Neural progenitor cell (in vitro differentiated cells): ENCODE data around the gene MSI2. TPM values are rescaled to one million over a fixed set of nuclear protein-coding genes. Genes with fewer than 3 reads are reported as not detected.

Experiments used
- DNase-seq: peaks from one replicate; pipeline ENCODE4 v3.0.0-alpha.2; 2016; ENCODE audit warnings: low spot score
- H2AFZ ChIP-seq: fragments of 200-600 bp; sonication (generic); replicated peaks from 2 replicates; pipeline ENCODE4 v1.6.1; 2016; ENCODE audit warnings: antibody characterized with exemption
- H3F3A ChIP-seq: fragments of 200-600 bp; sonication (generic); 2 replicates; pipeline ENCODE4 v1.6.1; 2016; ENCODE audit warnings: antibody characterized with exemption, low read depth
- H3K27ac ChIP-seq: fragments of 200-600 bp; sonication (generic); 2 replicates; pipeline ENCODE4 v1.5.1; 2016; ENCODE audit warnings: mild to moderate bottlenecking
- H3K27me3 ChIP-seq: fragments of 200-600 bp; sonication (generic); 2 replicates; pipeline ENCODE4 v1.6.1; 2016; ENCODE audit warnings: mild to moderate bottlenecking, moderate library complexity
- H3K36me3 ChIP-seq: fragments of 200-600 bp; sonication (generic); 2 replicates; pipeline ENCODE4 v1.5.1; 2016
- H3K4me1 ChIP-seq: fragments of 200-600 bp; sonication (generic); 2 replicates; pipeline ENCODE4 v1.6.1; 2016; ENCODE audit warnings: mixed run types
- H3K4me2 ChIP-seq: fragments of 200-600 bp; sonication (generic); 2 replicates; pipeline ENCODE4 v1.6.1; 2016
- H3K4me3 ChIP-seq: fragments of 200-600 bp; sonication (generic); 2 replicates; pipeline ENCODE4 v1.5.1; 2016
- H3K79me2 ChIP-seq: fragments of 200-600 bp; sonication (generic); 2 replicates; pipeline ENCODE4 v1.6.1; 2016; ENCODE audit warnings: low read depth
- H3K9ac ChIP-seq: fragments of 200-600 bp; sonication (generic); 2 replicates; pipeline ENCODE4 v1.6.1; 2016
- H3K9me3 ChIP-seq: fragments of 200-600 bp; sonication (generic); 2 replicates; pipeline ENCODE4 v1.5.1; 2016; ENCODE audit warnings: low read depth
- H4K20me1 ChIP-seq: fragments of 200-600 bp; sonication (generic); 2 replicates; pipeline ENCODE4 v1.6.1; 2016; ENCODE audit warnings: low read depth
- H3K27ac Mint-ChIP-seq: 3 replicates; pipeline ENCODE4 v1.8.0; 2021; ENCODE audit warnings: mixed read lengths
- H3K27me3 Mint-ChIP-seq: 2 replicates; pipeline ENCODE4 v1.8.0; 2022; ENCODE audit warnings: low read depth, mild to moderate bottlenecking, inconsistent platforms, moderate library complexity, mixed read lengths; ENCODE audit not compliant: insufficient read depth
- H3K36me3 Mint-ChIP-seq: 3 replicates; pipeline ENCODE4 v1.8.0; 2021; ENCODE audit warnings: mixed read lengths
- H3K4me1 Mint-ChIP-seq: 3 replicates; pipeline ENCODE4 v1.8.0; 2021; ENCODE audit warnings: mixed read lengths
- H3K4me3 Mint-ChIP-seq: 3 replicates; pipeline ENCODE4 v1.8.0; 2021; ENCODE audit warnings: mild to moderate bottlenecking, moderate library complexity, mixed read lengths
- H3K9me3 Mint-ChIP-seq: 3 replicates; pipeline ENCODE4 v1.8.0; 2020; ENCODE audit warnings: mixed read lengths
- EZH2 ChIP-seq: fragments of 200-600 bp; sonication (generic); IDR thresholded peaks from 2 replicates; pipeline ENCODE4 v1.6.1; 2017; ENCODE audit warnings: antibody characterized with exemption, mild to moderate bottlenecking, moderate library complexity
- EZH2phosphoT487 ChIP-seq: fragments of 200-600 bp; sonication (generic); IDR thresholded peaks from 2 replicates; pipeline ENCODE4 v1.6.1; 2017; ENCODE audit warnings: antibody characterized with exemption
- total RNA-seq: library from RNA; depleted of rRNA; stranded (reverse); fragments of >200 nt; gene quantifications from 2 replicates; pipeline ENCODE4 v1.2.3, GENCODE V29; 2015; ENCODE audit warnings: low replicate concordance
- TF ChIP-seq, protein P1 (sequence below): fragments of 200-600 bp; sonication (generic); IDR thresholded peaks from 2 replicates; pipeline ENCODE4 v1.5.1; 2017; ENCODE audit warnings: antibody characterized with exemption, mild to moderate bottlenecking

The MSI2 gene
- total RNA-seq, 1 donor from 2014 or later: 96.9 TPM

DNA sequence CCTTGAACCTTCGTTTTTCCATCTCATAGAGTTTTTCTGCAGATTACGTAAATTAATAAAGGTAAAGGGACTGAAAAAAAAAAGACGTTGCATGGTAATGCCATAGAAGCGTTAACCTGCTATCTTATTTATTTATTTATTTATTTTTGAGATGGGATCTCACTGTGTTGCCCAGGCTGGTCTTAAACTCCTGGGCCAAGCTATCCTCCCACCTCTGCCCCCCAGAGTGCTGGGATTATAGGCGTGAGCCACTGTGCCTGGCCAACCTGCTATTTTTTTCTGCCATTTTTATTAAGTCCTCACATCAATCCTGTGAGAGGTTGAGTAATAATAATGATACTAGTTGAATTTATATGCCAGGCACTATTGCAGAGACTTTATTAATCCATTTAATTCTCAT lies 7.9 kb downstream of the MSI2 start:
- Histone ChIP-seq H3K9ac (no peak overlapping the region), H4K20me1 (peaks cover 99% of the 10 kb centered on the region), H3K27ac (no peak overlapping the region), H3K4me1 (peaks cover 30% of the 10 kb centered on the region), H2AFZ (no peak overlapping the region), H3K9me3 (no peaks in the 10 kb centered on the region), H3K27me3 (no peaks in the 10 kb centered on the region), H3F3A (peaks cover 7% of the 10 kb centered on the region), H3K4me3 (no peak overlapping the region), H3K36me3 (peaks cover 31% of the 10 kb centered on the region), H3K4me2 (no peak overlapping the region), H3K79me2 (peaks cover 100% of the 10 kb centered on the region)
- no peak for DNase-seq
- Mint-ChIP-seq H3K36me3 (peaks cover 81% of the 10 kb centered on the region), H3K9me3 (no peaks in the 10 kb centered on the region), H3K27me3 (peaks cover 4% of the 10 kb centered on the region), H3K27ac (no peak overlapping the region), H3K4me3 (no peak overlapping the region), H3K4me1 (peaks cover 63% of the 10 kb centered on the region)
- TF ChIP-seq, protein P1, sequence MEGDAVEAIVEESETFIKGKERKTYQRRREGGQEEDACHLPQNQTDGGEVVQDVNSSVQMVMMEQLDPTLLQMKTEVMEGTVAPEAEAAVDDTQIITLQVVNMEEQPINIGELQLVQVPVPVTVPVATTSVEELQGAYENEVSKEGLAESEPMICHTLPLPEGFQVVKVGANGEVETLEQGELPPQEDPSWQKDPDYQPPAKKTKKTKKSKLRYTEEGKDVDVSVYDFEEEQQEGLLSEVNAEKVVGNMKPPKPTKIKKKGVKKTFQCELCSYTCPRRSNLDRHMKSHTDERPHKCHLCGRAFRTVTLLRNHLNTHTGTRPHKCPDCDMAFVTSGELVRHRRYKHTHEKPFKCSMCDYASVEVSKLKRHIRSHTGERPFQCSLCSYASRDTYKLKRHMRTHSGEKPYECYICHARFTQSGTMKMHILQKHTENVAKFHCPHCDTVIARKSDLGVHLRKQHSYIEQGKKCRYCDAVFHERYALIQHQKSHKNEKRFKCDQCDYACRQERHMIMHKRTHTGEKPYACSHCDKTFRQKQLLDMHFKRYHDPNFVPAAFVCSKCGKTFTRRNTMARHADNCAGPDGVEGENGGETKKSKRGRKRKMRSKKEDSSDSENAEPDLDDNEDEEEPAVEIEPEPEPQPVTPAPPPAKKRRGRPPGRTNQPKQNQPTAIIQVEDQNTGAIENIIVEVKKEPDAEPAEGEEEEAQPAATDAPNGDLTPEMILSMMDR: no peak
- TF ChIP-seq EZH2 (no peak), EZH2phosphoT487 (no peak)

DNA sequence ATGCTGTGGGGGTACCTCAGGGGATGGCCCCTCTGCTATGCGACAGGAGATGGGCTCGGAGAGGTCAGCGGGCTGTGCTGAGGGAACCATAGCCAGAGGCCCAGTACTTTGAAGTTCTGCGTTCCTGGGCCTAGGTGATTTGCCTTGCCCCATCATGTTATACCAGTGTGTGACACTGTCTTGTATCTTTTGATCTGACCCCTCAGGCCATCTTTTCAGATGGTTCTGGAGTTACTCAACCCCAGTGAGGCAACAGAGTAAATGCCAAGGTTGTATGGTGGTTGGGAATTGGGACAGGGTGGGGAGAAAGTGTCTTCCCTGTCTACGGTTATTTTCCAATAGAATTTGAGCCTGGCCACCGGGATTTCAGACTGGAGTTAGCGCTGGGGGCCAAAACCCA lies 8.5 kb downstream of the MSI2 start:
- H3K36me3 ChIP-seq: peaks cover 31% of the 10 kb centered on the region
- no peak for DNase-seq
- peaks cover 4% of the 10 kb centered on the region for H3K27me3 Mint-ChIP-seq

DNA sequence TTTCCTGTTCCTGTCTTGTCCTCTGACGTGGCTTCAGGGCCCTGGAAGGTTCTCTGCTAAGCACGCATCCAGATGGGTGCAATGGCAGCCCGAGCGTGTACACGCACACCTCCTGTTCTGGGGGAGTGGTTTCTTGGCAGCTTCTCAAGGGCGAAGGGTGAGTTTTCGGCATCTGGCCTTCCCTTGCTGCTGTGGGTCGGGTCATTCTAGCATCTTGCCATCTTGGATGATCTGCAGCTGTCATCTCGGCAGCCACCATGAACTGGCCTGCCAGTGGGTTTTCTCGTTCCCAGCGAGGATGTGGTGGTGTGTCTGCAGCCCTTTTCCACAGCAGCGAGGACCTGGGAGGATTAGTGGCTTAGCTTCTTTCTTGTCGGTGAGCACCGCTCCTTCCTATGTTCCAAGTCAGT lies 10.6 kb downstream of the MSI2 start:
- peaks cover 63% of the 10 kb centered on the region for H3K4me1 Mint-ChIP-seq
- Histone ChIP-seq H3K4me2 (no peak overlapping the region), H3K9ac (no peak overlapping the region), H3K79me2 (peaks cover 100% of the 10 kb centered on the region), H2AFZ (no peak overlapping the region), H3K9me3 (no peaks in the 10 kb centered on the region), H3K4me1 (peaks cover 28% of the 10 kb centered on the region), H3K36me3 (peaks cover 24% of the 10 kb centered on the region), H3K4me3 (no peak overlapping the region), H4K20me1 (peaks cover 99% of the 10 kb centered on the region), H3K27me3 (no peaks in the 10 kb centered on the region), H3K27ac (no peak overlapping the region), H3F3A (peaks cover 23% of the 10 kb centered on the region)
- peaks cover 71% of the 10 kb centered on the region for H3K36me3 Mint-ChIP-seq
- no peaks in the 10 kb centered on the region for H3K9me3 Mint-ChIP-seq
- no peak for DNase-seq
- no peak overlapping the region for H3K27ac Mint-ChIP-seq
- peaks cover 4% of the 10 kb centered on the region for H3K27me3 Mint-ChIP-seq
- no peak for TF ChIP-seq EZH2phosphoT487
- TF ChIP-seq EZH2: no peak
- TF ChIP-seq, protein P1: no peak
- H3K4me3 Mint-ChIP-seq: no peak overlapping the region

More for the DNA sequence above, 8.5 kb downstream of the MSI2 start:
- Mint-ChIP-seq H3K9me3 (no peaks in the 10 kb centered on the region), H3K4me1 (peaks cover 63% of the 10 kb centered on the region), H3K27ac (no peak overlapping the region), H3K4me3 (no peak overlapping the region), H3K36me3 (peaks cover 85% of the 10 kb centered on the region)
- TF ChIP-seq EZH2: no peak
- TF ChIP-seq EZH2phosphoT487: no peak
- H3K27ac ChIP-seq: no peak overlapping the region
- H3K27me3 ChIP-seq: no peaks in the 10 kb centered on the region
- no peaks in the 10 kb centered on the region for H3K9me3 ChIP-seq
- no peak overlapping the region for H3K4me2 ChIP-seq
- H3K9ac ChIP-seq: no peak overlapping the region
- peaks cover 99% of the 10 kb centered on the region for H4K20me1 ChIP-seq
- peaks cover 3% of the 10 kb centered on the region for H3F3A ChIP-seq
- no peak overlapping the region for H2AFZ ChIP-seq
- no peak overlapping the region for H3K4me3 ChIP-seq
- peaks cover 26% of the 10 kb centered on the region for H3K4me1 ChIP-seq
- H3K79me2 ChIP-seq: peaks cover 100% of the 10 kb centered on the region

DNA sequence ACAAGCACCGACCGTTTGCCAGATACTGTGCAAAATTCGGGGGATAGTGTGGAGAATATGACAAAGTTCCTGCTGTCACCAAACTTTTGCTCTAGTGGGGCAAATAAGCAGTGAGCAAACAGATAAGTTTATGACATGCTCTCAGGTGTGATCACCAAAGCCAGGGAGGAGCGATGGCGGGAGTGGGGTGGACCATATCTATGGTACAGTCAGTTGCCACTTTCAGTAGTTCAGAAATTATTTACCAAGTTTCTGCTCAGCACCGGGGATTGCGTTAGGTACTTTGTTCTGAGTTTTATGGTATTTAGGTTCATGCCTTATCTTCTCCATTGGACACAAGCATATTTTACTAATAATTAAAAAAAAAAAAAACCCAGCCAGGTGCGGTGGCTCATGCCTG lies 11.9 kb downstream of the MSI2 start:
- H3K4me2 ChIP-seq: no peak overlapping the region
- Mint-ChIP-seq H3K27ac (no peak overlapping the region), H3K27me3 (peaks cover 4% of the 10 kb centered on the region), H3K9me3 (no peaks in the 10 kb centered on the region), H3K4me1 (peaks cover 63% of the 10 kb centered on the region), H3K4me3 (no peak overlapping the region), H3K36me3 (peaks cover 60% of the 10 kb centered on the region)
- H3K27ac ChIP-seq: no peak overlapping the region
- no peak overlapping the region for H2AFZ ChIP-seq
- H3K79me2 ChIP-seq: peaks cover 100% of the 10 kb centered on the region
- TF ChIP-seq, protein P1: no peak
- TF ChIP-seq EZH2: no peak
- TF ChIP-seq EZH2phosphoT487: no peak
- H3K27me3 ChIP-seq: no peaks in the 10 kb centered on the region
- H3K9ac ChIP-seq: no peak overlapping the region
- no peak overlapping the region for H3K4me3 ChIP-seq
- peaks cover 32% of the 10 kb centered on the region for H3F3A ChIP-seq
- H3K9me3 ChIP-seq: no peaks in the 10 kb centered on the region
- H3K36me3 ChIP-seq: peaks cover 17% of the 10 kb centered on the region
- H4K20me1 ChIP-seq: peaks cover 99% of the 10 kb centered on the region
- H3K4me1 ChIP-seq: peaks cover 38% of the 10 kb centered on the region
- no peak for DNase-seq
